MG63 (cell line): ENCODE results near the gene BIRC5. TPM values are rescaled to one million over a fixed set of nuclear protein-coding genes. Genes with fewer than 3 reads are reported as not detected.

ENCODE experiments used
- DNase-seq: peaks from one replicate; pipeline ENCODE4 v3.0.0-alpha.2; 2020
- H3K27me3 ChIP-seq: fragments of 250-450 bp; sonication (Bioruptor Pico); 2 replicates; pipeline ENCODE4 v1.5.1; 2020; ENCODE audit warnings: mild to moderate bottlenecking, moderate library complexity
- H3K36me3 ChIP-seq: fragments of 250-450 bp; sonication (Bioruptor Pico); 2 replicates; pipeline ENCODE4 v1.5.1; 2020; ENCODE audit warnings: mild to moderate bottlenecking, moderate library complexity
- H3K4me3 ChIP-seq: fragments of 250-450 bp; sonication (Bioruptor Pico); 2 replicates; pipeline ENCODE4 v1.5.1; 2020; ENCODE audit warnings: mild to moderate bottlenecking, moderate library complexity
- H3K9me3 ChIP-seq: fragments of 250-450 bp; sonication (Bioruptor Pico); 2 replicates; pipeline ENCODE4 v1.5.1; 2020; ENCODE audit warnings: mild to moderate bottlenecking, moderate library complexity
- total RNA-seq: library from RNA; depleted of rRNA; stranded (reverse); fragments of >200 nt; shearing (Covaris generic); gene quantifications from 2 replicates; pipeline ENCODE4 v1.2.3, GENCODE V29; 2014; ENCODE audit warnings: low replicate concordance

Gene BIRC5
- total RNA-seq, 1 experiment from 2014 or later: 218 TPM

GRCh38 chr17:78256707-78257591 is 42.9 kb downstream of the BIRC5 start:
- H3K27me3 ChIP-seq: no peaks in the 10 kb centered on the region
- no peaks in the 10 kb centered on the region for H3K36me3 ChIP-seq
- DNase-seq: no peak
- no peaks in the 10 kb centered on the region for H3K9me3 ChIP-seq
- H3K4me3 ChIP-seq: no peak overlapping the region

DNA sequence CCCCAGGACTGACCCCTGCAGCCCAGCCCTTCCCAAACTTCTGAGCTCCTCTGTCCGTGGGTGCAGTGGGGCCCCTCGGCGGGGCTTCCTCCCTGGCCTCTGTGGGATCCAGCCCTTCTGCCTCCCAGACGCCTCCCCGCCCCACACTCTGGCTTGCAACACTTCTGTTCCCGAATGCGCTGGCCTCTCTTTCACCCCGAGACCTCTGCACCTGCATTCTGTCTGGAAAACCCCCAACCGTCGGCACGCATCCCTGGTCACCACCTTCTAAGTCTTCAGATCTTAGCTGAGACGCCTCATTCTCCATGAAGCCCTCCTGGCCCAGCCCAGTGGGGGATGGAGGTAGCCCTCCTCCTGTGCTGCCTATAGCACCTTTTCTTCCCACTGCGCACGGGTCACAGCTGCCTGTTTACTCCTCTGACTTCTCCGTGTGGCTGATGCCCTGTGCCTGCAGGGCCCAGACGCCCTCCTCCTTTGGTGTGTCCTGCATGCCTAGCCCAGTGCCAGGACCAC is 43.8 kb downstream of the BIRC5 start:
- no peak overlapping the region for H3K4me3 ChIP-seq
- H3K36me3 ChIP-seq: no peaks in the 10 kb centered on the region
- DNase-seq: no peak
- no peaks in the 10 kb centered on the region for H3K27me3 ChIP-seq
- H3K9me3 ChIP-seq: no peaks in the 10 kb centered on the region

GRCh38 chr17:78258323-78259191 is 44.5 kb downstream of the BIRC5 start:
- DNase-seq: no peak
- Histone ChIP-seq H3K9me3 (no peaks in the 10 kb centered on the region), H3K27me3 (no peaks in the 10 kb centered on the region), H3K36me3 (no peaks in the 10 kb centered on the region), H3K4me3 (no peak overlapping the region)

DNA sequence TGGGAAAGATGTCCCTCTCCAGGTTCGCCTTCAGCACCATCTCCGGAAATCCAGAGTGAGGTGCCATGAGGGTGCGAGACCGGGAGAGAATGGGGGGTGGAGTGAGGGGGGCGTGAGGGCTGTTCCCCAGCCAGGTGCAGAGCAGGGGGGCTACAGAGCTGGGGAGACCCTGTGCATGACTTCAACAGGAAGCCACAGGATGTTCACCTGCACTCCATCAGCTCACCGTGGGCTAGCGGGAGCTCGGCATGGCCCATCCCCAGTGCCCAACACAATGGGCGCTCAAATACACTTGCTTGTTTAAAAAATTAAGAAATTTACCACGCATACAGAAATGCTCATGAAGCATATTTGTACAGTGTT is 45.1 kb downstream of the BIRC5 start:
- Histone ChIP-seq H3K36me3 (no peaks in the 10 kb centered on the region), H3K9me3 (no peaks in the 10 kb centered on the region), H3K27me3 (no peaks in the 10 kb centered on the region), H3K4me3 (no peak overlapping the region)
- DNase-seq: no peak

DNA sequence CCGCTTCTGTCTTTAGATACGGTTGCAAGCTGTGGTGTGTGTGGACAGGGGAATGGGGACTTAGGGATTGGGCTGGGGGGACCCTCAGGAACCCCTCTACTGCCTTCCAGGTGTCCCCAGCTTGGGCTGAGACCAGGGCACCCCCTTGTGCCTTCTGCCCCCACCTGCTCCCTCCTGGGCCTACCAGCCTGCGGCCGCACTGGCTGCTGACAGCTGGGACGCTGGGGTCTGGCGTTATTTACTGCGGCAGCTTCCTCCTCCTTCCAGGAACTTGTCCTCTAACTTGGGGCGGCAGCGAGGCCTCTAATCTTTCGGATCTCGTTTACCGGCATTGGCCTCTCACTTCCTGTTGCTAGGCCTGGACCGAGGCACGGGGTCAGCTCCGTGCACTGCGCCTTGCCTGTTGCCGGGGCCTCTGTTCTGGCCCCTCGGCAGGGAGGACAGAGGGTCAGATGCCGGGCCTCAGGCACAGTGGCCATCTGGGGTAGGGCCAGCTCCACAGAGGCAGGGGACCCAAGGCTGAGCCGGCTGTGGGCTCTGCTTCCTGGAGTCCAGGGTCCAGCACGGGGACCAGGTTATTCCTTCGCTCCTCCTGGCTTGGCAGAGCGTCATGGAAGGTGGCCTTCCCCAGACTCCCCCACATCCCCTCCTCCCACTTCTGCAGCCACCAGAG is 49.1 kb downstream of the BIRC5 start:
- Histone ChIP-seq H3K36me3 (no peaks in the 10 kb centered on the region), H3K9me3 (no peaks in the 10 kb centered on the region), H3K27me3 (no peaks in the 10 kb centered on the region), H3K4me3 (no peak overlapping the region)
- DNase-seq: no peak

GRCh38 chr17:78263736-78264340 is 49.8 kb downstream of the BIRC5 start:
- Histone ChIP-seq H3K36me3 (no peaks in the 10 kb centered on the region), H3K4me3 (no peak overlapping the region), H3K27me3 (no peaks in the 10 kb centered on the region), H3K9me3 (no peaks in the 10 kb centered on the region)
- DNase-seq: no peak

DNA sequence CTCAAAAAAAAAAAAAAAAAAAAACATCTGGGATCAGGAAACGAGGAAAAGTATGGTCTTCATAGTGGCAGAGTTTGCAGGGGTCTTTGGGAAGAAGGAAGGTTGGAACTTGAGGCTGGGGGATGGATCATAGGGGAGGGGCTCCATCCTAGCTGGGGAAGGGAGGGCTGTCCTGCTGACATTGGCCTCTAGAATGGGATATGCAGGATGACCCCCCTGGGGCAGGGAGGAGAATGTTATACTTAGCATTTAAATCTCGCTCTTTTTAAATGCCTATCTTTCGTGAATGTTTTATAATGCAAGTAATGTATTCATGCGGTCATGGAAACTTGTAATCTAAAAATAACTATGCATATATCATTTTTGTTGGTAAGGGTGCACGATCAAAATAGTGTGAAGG is 50.5 kb downstream of the BIRC5 start:
- DNase-seq: no peak
- Histone ChIP-seq H3K4me3 (no peak overlapping the region), H3K36me3 (no peaks in the 10 kb centered on the region), H3K27me3 (no peaks in the 10 kb centered on the region), H3K9me3 (no peaks in the 10 kb centered on the region)

- Histone ChIP-seq H3K27me3 (no peaks in the 10 kb centered on the region), H3K36me3 (no peaks in the 10 kb centered on the region), H3K4me3 (no peak overlapping the region), H3K9me3 (no peaks in the 10 kb centered on the region)
- no peak for DNase-seq
Observed at GRCh38 chr17:78265121-78265520, 51.1 kb downstream of the BIRC5 start.

DNA sequence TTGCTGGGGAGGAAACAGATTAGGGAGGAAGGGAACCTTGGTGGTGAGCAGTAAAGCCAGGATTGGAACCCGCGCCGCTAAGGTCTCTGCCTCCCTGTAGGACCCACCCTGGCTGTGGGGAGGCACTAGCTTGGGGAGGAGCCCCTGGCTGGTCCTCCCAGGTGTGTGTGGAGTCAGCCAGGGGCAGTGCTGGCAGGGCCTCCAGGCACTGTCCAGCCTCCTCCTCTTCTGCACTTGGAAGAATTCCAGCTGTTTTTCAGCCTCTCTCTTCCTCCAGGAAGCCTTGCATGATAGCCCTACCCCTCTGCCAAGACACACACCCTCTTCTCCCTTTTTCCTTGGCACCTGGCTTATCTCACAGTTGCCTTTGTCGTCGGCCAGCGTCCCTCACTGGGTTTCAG is 52.2 kb downstream of the BIRC5 start:
- Histone ChIP-seq H3K36me3 (no peaks in the 10 kb centered on the region), H3K9me3 (no peaks in the 10 kb centered on the region), H3K27me3 (no peaks in the 10 kb centered on the region), H3K4me3 (no peak overlapping the region)
- DNase-seq: no peak

- H3K36me3 ChIP-seq: no peaks in the 10 kb centered on the region
- H3K4me3 ChIP-seq: no peak overlapping the region
- no peaks in the 10 kb centered on the region for H3K9me3 ChIP-seq
- DNase-seq: no peak
- no peaks in the 10 kb centered on the region for H3K27me3 ChIP-seq
Observed at GRCh38 chr17:78266771-78267170, 52.7 kb downstream of the BIRC5 start.

GRCh38 chr17:78267253-78268073 is 53.4 kb downstream of the BIRC5 start:
- no peaks in the 10 kb centered on the region for H3K9me3 ChIP-seq
- no peaks in the 10 kb centered on the region for H3K36me3 ChIP-seq
- no peak overlapping the region for H3K4me3 ChIP-seq
- no peak for DNase-seq
- no peaks in the 10 kb centered on the region for H3K27me3 ChIP-seq

- Histone ChIP-seq H3K4me3 (no peak overlapping the region), H3K9me3 (no peaks in the 10 kb centered on the region), H3K27me3 (no peaks in the 10 kb centered on the region), H3K36me3 (no peaks in the 10 kb centered on the region)
- no peak for DNase-seq
Observed at GRCh38 chr17:78268191-78268874, 54.3 kb downstream of the BIRC5 start.

GRCh38 chr17:78268951-78269905 is 55.2 kb downstream of the BIRC5 start:
- Histone ChIP-seq H3K36me3 (no peaks in the 10 kb centered on the region), H3K27me3 (no peaks in the 10 kb centered on the region), H3K9me3 (no peaks in the 10 kb centered on the region), H3K4me3 (no peak overlapping the region)
- DNase-seq: no peak

GRCh38 chr17:78269955-78270381 is 55.9 kb downstream of the BIRC5 start:
- DNase-seq: no peak
- Histone ChIP-seq H3K36me3 (no peaks in the 10 kb centered on the region), H3K27me3 (no peaks in the 10 kb centered on the region), H3K9me3 (no peaks in the 10 kb centered on the region), H3K4me3 (no peak overlapping the region)
